WTC11 (cell line): ENCODE measurements around the gene GGACT. TPM values are rescaled to one million over a fixed set of nuclear protein-coding genes. Genes with fewer than 3 reads are reported as not detected.
A peak's percentile ranks its signal among the peaks of the same experiment; 100 is the strongest.
"Not testable (repeated sequence)": the region's sequence is repeated elsewhere in the genome, so short reads cannot be mapped to it uniquely, and the experiment has no call there.

Source experiments
- ATAC-seq: fragments of 200-7000 bp; cut with Tn5 transposase; 2 replicates; pipeline ENCODE4 v1.10.0; 2021; ENCODE audit warnings: mild to moderate bottlenecking, moderate library complexity
- CTCF ChIA-PET: fragments of 300-600 bp; sonication (Branson Sonifier 250); formaldehyde crosslinking; loops from one replicate; lab custom pipeline; 2021; ENCODE audit warnings: antibody characterized with exemption; lab: Charles Lee
- POLR2A ChIA-PET: fragments of 350-600 bp; sonication (Branson Sonifier 250); formaldehyde crosslinking; loops from one replicate; lab custom pipeline; 2021; ENCODE audit warnings: antibody characterized with exemption; lab: Charles Lee
- DNase-seq: peaks from one replicate; pipeline ENCODE4 v3.0.0; 2021; ENCODE audit warnings: low spot score
- H3K27ac Mint-ChIP-seq: 2 replicates; pipeline ENCODE4 v1.8.0; 2021; ENCODE audit warnings: mixed read lengths
- H3K27me3 Mint-ChIP-seq: 2 replicates; pipeline ENCODE4 v1.8.0; 2021; ENCODE audit warnings: low read depth, mild to moderate bottlenecking, moderate library complexity, mixed read lengths
- H3K36me3 Mint-ChIP-seq: 2 replicates; pipeline ENCODE4 v1.8.0; 2021; ENCODE audit warnings: mixed read lengths
- H3K4me1 Mint-ChIP-seq: 2 replicates; pipeline ENCODE4 v1.8.0; 2022; ENCODE audit warnings: mixed read lengths
- H3K4me3 Mint-ChIP-seq: 2 replicates; pipeline ENCODE4 v1.8.0; 2021; ENCODE audit warnings: mild to moderate bottlenecking, moderate library complexity, mixed read lengths
- H3K9me3 Mint-ChIP-seq: 2 replicates; pipeline ENCODE4 v1.8.0; 2021; ENCODE audit warnings: mixed read lengths
- ATF6 ChIP-seq: sonication (generic); formaldehyde crosslinking; IDR thresholded peaks from 2 replicates; pipeline ENCODE4 v1.8.1; 2023; ENCODE audit warnings: mild to moderate bottlenecking, missing genetic modification reagents
- ESRRA ChIP-seq: sonication (generic); formaldehyde crosslinking; IDR thresholded peaks from 2 replicates; pipeline ENCODE4 v1.8.1; 2022; ENCODE audit warnings: mild to moderate bottlenecking, missing genetic modification reagents, borderline replicate concordance
- FOXJ3 ChIP-seq: sonication (generic); formaldehyde crosslinking; IDR thresholded peaks from 2 replicates; pipeline ENCODE4 v1.9.0; 2021; ENCODE audit warnings: missing genetic modification reagents, mild to moderate bottlenecking, borderline replicate concordance
- FOXP1 ChIP-seq: sonication (generic); formaldehyde crosslinking; IDR thresholded peaks from 2 replicates; pipeline ENCODE4 v1.8.0; 2022; ENCODE audit warnings: missing genetic modification reagents, mild to moderate bottlenecking, moderate library complexity, borderline replicate concordance
- GABPB1 ChIP-seq: sonication (generic); formaldehyde crosslinking; IDR thresholded peaks from 2 replicates; pipeline ENCODE4 v1.8.1; 2023; ENCODE audit warnings: mild to moderate bottlenecking, missing genetic modification reagents
- JAZF1 ChIP-seq: fragments of 250-450 bp; sonication (Bioruptor Pico); IDR thresholded peaks from 2 replicates; pipeline ENCODE4 v1.9.0; 2021; ENCODE audit warnings: moderate library complexity, mild to moderate bottlenecking, inconsistent platforms
- PRRX2 ChIP-seq: fragments of 250-450 bp; sonication (Bioruptor Pico); IDR thresholded peaks from 2 replicates; pipeline ENCODE4 v1.8.0; 2021; ENCODE audit warnings: mild to moderate bottlenecking
- TP53 ChIP-seq: sonication (generic); formaldehyde crosslinking; IDR thresholded peaks from 2 replicates; pipeline ENCODE4 v1.8.1; 2023; ENCODE audit warnings: mild to moderate bottlenecking, missing genetic modification reagents
- ZNF219 ChIP-seq: sonication (generic); formaldehyde crosslinking; IDR thresholded peaks from 2 replicates; pipeline ENCODE4 v1.8.0; 2023; ENCODE audit warnings: missing genetic modification reagents, mild to moderate bottlenecking, borderline replicate concordance
- ZNF416 ChIP-seq: fragments of 250-450 bp; sonication (Bioruptor Pico); IDR thresholded peaks from 2 replicates; pipeline ENCODE4 v1.9.0; 2021; ENCODE audit warnings: mild to moderate bottlenecking, inconsistent platforms
- total RNA-seq: library from RNA; stranded (reverse); gene quantifications from 3 replicates; pipeline ENCODE4 v1.2.3, GENCODE V29; 2021
- TF ChIP-seq, protein P1 (sequence below): fragments of 250-450 bp; sonication (Bioruptor Pico); IDR thresholded peaks from 2 replicates; pipeline ENCODE4 v1.9.0; 2021; ENCODE audit warnings: mild to moderate bottlenecking, borderline replicate concordance
- TF ChIP-seq, protein P2 (sequence below): sonication (generic); formaldehyde crosslinking; IDR thresholded peaks from 2 replicates; pipeline ENCODE4 v1.8.0; 2023; ENCODE audit warnings: missing genetic modification reagents
- TF ChIP-seq, protein P3 (sequence below): sonication (generic); formaldehyde crosslinking; IDR thresholded peaks from 2 replicates; pipeline ENCODE4 v1.8.1; 2023; ENCODE audit warnings: mild to moderate bottlenecking, missing genetic modification reagents, borderline replicate concordance

The GGACT gene
- total RNA-seq, 1 experiment from 2014 or later, result 2.4 TPM

DNA sequence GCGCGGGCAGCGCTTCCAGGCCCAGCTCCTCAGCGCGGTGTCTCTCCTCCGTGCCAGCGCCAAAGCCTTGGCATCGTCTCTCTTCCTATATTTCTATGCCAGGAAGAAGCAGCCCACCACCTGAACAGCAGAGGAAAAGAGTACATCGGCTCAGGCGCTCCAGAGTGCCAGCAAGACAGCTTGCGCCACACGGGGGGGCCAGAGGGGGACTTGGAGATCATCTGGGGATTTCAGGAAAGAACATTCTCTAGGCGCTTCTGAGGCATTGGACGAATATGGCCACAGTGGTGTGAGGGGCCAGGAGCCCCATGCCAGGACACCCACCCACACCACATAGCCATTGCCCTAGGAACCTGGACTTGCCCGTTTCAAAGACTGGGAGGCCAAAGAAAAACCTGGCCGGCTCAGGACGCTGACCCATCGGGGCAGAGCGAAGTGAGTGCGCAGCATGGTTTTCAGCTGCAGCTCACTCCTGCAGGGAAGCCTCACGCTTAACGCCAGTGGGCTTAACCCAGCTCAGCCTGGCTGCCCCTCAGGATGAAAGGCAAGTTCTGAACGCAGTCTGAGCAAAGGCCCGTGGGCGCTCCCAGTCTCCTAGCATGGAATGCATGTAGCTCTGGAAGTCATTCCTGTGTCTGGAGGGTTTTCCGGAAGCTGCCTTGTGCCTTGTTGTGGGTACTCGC, 62.1 kb downstream of the GGACT start (continued):
- TF ChIP-seq, protein P1, sequence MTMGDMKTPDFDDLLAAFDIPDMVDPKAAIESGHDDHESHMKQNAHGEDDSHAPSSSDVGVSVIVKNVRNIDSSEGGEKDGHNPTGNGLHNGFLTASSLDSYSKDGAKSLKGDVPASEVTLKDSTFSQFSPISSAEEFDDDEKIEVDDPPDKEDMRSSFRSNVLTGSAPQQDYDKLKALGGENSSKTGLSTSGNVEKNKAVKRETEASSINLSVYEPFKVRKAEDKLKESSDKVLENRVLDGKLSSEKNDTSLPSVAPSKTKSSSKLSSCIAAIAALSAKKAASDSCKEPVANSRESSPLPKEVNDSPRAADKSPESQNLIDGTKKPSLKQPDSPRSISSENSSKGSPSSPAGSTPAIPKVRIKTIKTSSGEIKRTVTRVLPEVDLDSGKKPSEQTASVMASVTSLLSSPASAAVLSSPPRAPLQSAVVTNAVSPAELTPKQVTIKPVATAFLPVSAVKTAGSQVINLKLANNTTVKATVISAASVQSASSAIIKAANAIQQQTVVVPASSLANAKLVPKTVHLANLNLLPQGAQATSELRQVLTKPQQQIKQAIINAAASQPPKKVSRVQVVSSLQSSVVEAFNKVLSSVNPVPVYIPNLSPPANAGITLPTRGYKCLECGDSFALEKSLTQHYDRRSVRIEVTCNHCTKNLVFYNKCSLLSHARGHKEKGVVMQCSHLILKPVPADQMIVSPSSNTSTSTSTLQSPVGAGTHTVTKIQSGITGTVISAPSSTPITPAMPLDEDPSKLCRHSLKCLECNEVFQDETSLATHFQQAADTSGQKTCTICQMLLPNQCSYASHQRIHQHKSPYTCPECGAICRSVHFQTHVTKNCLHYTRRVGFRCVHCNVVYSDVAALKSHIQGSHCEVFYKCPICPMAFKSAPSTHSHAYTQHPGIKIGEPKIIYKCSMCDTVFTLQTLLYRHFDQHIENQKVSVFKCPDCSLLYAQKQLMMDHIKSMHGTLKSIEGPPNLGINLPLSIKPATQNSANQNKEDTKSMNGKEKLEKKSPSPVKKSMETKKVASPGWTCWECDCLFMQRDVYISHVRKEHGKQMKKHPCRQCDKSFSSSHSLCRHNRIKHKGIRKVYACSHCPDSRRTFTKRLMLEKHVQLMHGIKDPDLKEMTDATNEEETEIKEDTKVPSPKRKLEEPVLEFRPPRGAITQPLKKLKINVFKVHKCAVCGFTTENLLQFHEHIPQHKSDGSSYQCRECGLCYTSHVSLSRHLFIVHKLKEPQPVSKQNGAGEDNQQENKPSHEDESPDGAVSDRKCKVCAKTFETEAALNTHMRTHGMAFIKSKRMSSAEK (CRISPR knock-in tag), result no peak
- TF ChIP-seq TP53 (CRISPR knock-in tag) (no peak), ZNF219 (CRISPR knock-in tag) (no peak), FOXJ3 (CRISPR knock-in tag) (no peak), FOXP1 (CRISPR knock-in tag) (no peak)
- TF ChIP-seq, all 79 proteins: peak for 0

DNA sequence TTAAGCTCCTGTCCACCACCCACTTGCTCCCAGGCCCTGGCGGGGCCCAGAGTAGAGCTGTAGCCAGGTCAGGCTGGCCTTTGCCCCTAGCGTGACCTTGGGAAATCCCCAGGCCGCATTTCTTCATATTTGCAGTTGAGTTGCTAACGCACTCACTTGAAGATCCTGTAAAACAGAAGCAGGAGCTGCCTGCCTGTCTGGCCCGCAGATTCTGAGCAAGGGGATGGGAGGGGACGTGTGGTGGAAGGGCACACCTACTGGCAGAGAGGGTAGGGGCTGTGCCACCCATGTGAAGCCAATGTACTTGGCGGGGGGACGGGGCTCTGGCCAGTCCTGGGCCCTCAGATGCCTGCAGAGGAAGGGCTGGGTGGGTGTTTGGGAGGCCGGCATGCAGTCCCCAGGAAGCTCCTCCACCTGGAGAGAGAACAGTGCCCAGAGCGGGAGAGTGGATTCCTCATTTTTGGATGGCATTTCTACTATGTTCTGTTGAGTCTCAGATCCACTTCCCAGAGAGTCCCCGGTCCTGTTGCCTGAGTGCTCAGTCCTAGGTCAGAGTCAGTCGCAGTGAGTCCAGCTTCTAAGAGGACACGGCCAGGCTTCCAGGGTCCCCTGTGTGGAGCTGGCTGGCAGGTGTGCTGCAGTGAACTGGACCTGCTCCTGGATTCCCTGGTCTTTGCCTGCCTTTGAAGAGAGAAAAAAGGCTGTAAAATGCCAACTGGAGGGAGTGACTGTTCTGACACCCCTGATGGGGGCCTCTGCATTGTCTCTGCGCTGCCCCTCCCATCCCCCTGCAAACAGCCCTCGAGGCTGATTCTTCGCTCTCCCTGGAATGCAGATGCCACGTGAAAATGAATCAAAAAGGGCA, 62.9 kb downstream of the GGACT start:
- H3K4me1 Mint-ChIP-seq, result peaks cover 62% of the 10 kb centered on the region
- no peaks in the 10 kb centered on the region for H3K9me3 Mint-ChIP-seq
- peak overlapping the region; percentile 33; the same call in 1 of the 2 replicates for H3K27ac Mint-ChIP-seq
- DNase-seq (no peak), ATAC-seq (peak; percentile 9)
- ChIA-PET POLR2A (interaction anchor here (0.9 kb wide), 1 partner anchor 8 kb away, joined by 3 read pairs; no protein-coding TSS in a partner anchor), CTCF (interaction anchor here (0.6 to 2.0 kb wide), 8 partner anchors 11 to 869 kb away, joined by 3 to 9 read pairs (median 4); no protein-coding TSS in a partner anchor)
- no peaks in the 10 kb centered on the region for H3K27me3 Mint-ChIP-seq
- peaks cover 17% of the 10 kb centered on the region for H3K36me3 Mint-ChIP-seq
- H3K4me3 Mint-ChIP-seq, result no peak overlapping the region
- TF ChIP-seq GABPB1 (peak; percentile 66), ZNF219 (CRISPR knock-in tag) (no peak)

DNA sequence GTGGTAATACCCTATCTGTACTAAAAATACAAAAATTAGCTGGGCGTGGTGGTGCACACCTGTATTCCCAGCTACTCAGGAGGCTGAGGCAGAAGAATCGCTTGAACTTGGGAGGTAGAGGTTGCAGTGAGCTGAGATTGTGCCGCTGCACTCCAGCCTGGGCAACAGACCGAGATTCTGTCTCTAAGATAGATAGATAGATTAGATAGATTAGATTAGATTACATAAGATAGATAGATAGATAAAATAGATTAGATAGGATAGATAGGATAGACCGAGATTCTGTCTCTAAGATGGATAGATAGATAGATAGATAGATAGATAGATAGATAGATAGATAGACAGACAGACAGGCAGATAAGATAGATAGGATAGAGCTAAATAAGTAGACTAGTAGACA, 63.9 kb downstream of the GGACT start:
- DNase-seq, ATAC-seq, H3K27ac Mint-ChIP-seq, POLR2A ChIA-PET, H3K4me3 Mint-ChIP-seq, H3K9me3 Mint-ChIP-seq, H3K27me3 Mint-ChIP-seq: not testable (repeated sequence)
- Mint-ChIP-seq H3K4me1 (peaks cover 53% of the 10 kb centered on the region), H3K36me3 (peaks cover 17% of the 10 kb centered on the region)
- CTCF ChIA-PET, result interaction anchor here (0.9 to 1.4 kb wide), 2 partner anchors 121 to 868 kb away, joined by 3 read pairs; no protein-coding TSS in a partner anchor

- H3K4me3 Mint-ChIP-seq, result no peak overlapping the region
- ATAC-seq (no peak), DNase-seq (no peak)
- ChIA-PET CTCF (interaction anchor here (0.6 kb wide), 1 partner anchor 923 kb away, joined by 4 read pairs; no protein-coding TSS in a partner anchor), POLR2A (no interaction called here)
- no peaks in the 10 kb centered on the region for H3K27me3 Mint-ChIP-seq
- H3K4me1 Mint-ChIP-seq, result peaks cover 52% of the 10 kb centered on the region
- TF ChIP-seq TP53 (CRISPR knock-in tag) (no peak), ZNF416 (no peak), ATF6 (CRISPR knock-in tag) (no peak), PRRX2 (CRISPR knock-in tag) (no peak), GABPB1 (no peak), JAZF1 (CRISPR knock-in tag) (no peak), ESRRA (CRISPR knock-in tag) (no peak)
- TF ChIP-seq, protein P2, sequence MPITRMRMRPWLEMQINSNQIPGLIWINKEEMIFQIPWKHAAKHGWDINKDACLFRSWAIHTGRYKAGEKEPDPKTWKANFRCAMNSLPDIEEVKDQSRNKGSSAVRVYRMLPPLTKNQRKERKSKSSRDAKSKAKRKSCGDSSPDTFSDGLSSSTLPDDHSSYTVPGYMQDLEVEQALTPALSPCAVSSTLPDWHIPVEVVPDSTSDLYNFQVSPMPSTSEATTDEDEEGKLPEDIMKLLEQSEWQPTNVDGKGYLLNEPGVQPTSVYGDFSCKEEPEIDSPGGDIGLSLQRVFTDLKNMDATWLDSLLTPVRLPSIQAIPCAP (CRISPR knock-in tag), result no peak
- TF ChIP-seq, protein P3, sequence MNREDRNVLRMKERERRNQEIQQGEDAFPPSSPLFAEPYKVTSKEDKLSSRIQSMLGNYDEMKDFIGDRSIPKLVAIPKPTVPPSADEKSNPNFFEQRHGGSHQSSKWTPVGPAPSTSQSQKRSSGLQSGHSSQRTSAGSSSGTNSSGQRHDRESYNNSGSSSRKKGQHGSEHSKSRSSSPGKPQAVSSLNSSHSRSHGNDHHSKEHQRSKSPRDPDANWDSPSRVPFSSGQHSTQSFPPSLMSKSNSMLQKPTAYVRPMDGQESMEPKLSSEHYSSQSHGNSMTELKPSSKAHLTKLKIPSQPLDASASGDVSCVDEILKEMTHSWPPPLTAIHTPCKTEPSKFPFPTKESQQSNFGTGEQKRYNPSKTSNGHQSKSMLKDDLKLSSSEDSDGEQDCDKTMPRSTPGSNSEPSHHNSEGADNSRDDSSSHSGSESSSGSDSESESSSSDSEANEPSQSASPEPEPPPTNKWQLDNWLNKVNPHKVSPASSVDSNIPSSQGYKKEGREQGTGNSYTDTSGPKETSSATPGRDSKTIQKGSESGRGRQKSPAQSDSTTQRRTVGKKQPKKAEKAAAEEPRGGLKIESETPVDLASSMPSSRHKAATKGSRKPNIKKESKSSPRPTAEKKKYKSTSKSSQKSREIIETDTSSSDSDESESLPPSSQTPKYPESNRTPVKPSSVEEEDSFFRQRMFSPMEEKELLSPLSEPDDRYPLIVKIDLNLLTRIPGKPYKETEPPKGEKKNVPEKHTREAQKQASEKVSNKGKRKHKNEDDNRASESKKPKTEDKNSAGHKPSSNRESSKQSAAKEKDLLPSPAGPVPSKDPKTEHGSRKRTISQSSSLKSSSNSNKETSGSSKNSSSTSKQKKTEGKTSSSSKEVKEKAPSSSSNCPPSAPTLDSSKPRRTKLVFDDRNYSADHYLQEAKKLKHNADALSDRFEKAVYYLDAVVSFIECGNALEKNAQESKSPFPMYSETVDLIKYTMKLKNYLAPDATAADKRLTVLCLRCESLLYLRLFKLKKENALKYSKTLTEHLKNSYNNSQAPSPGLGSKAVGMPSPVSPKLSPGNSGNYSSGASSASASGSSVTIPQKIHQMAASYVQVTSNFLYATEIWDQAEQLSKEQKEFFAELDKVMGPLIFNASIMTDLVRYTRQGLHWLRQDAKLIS (CRISPR knock-in tag), result no peak
- no peaks in the 10 kb centered on the region for H3K9me3 Mint-ChIP-seq
- H3K36me3 Mint-ChIP-seq, result peaks cover 11% of the 10 kb centered on the region
- no peak overlapping the region for H3K27ac Mint-ChIP-seq
These were observed 64.6 kb downstream of the GGACT start for GRCh38 chr13:100523981-100524386.
